GM21360 (cell line): ENCODE data around the gene SLC25A36.
A peak's percentile ranks its signal among the peaks of the same experiment; 100 is the strongest.
"Not testable (repeated sequence)": the region's sequence is repeated elsewhere in the genome, so short reads cannot be mapped to it uniquely, and the experiment has no call there.

Experiments used
- ATAC-seq: cut with Tn5 transposase; IDR thresholded peaks from one replicate; pipeline ENCODE4 v1.9.1; 2021; ENCODE audit warnings: mild to moderate bottlenecking, moderate library complexity; ENCODE audit not compliant: unreplicated experiment

The SLC25A36 gene

GRCh38 chr3:140931016-140931454, 10.6 kb upstream of the SLC25A36 start:
- ATAC-seq: no peak

DNA sequence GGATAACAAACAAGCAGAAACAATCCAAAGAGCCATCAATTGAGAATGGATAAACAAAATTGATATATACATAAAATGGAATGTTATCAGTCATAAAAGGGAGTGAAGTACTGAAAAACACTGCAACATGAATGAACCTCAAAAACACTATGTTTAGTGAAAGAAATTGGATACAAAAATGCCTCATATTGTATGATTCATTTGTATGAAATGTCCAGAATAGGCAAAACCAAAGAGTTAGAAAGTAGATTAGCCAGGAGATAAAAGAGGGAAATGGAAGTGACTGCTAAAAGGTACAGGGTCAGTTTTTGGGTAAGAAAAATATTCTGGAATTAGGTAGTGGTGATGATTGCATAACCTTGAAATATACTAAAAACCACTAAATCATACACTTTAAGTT, 9.8 kb upstream of the SLC25A36 start:
- ATAC-seq: no peak

- ATAC-seq: no peak
These were observed 8.5 kb upstream of the SLC25A36 start for GRCh38 chr3:140933109-140933508.

- ATAC-seq: no peak
These were observed 8.1 kb upstream of the SLC25A36 start for GRCh38 chr3:140933552-140933951.

GRCh38 chr3:140939305-140939704, 2.3 kb upstream of the SLC25A36 start:
- ATAC-seq: not testable (repeated sequence)

DNA sequence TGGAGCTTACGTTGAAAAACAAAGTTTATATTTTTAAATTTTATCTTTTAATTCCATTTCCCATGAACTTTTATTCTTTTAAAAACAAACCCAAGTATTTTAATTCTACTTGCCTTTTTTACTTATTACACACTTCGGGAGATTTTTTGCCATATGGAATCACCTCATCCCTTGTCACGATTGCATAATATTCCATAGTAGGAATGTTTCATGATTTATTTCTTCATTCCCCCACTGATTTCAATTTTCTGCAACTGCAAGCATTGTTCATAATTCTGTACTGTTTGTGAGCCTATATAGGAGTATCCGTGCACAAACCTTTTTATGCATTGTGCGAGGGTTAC, 574 bp upstream of the SLC25A36 start:
- no peak for ATAC-seq

DNA sequence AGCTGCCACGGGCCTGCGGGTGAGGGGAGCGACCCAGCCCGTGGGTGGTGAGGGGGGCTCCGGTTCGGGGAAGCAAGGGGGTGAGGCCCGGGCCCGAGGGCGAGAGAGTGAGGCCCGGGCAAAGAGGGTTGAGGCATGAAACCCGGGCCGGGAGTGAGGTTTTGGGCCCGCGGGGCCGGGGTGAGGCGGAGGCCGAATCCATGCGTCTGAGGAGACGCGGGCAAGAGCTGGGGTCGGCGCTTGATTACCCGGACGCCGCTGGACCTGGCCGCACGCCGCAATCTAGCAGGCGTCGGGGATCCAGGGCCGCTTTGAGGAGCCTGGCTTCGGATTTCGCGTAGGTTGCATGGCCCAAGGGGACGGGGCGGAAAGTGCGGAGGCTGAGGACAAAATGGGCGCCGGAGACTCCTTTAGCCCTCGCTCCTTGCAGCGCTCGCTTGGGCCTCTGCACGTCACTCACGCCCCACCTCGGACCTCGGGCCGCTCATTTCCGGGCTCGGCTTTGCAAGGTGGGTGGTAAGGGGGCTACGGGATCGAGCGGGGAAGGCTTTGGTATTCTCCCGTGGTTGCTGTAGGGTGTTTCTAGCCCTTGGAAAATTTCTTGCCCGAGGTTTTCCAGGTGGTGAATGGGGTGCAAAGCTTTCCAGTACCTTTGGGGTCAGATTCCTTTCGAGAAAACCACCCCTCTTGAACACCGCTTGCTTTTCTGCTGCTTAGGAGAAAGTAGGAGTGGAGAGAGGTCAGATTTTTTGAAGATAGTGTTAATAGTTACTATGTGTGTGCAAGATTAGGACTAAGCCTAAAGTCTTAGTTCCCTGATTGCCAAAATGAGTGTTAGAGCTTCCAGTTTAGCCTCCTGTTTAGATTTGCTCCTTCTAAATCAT, 827 bp downstream of the SLC25A36 start:
- peak; percentile 38 for ATAC-seq

DNA sequence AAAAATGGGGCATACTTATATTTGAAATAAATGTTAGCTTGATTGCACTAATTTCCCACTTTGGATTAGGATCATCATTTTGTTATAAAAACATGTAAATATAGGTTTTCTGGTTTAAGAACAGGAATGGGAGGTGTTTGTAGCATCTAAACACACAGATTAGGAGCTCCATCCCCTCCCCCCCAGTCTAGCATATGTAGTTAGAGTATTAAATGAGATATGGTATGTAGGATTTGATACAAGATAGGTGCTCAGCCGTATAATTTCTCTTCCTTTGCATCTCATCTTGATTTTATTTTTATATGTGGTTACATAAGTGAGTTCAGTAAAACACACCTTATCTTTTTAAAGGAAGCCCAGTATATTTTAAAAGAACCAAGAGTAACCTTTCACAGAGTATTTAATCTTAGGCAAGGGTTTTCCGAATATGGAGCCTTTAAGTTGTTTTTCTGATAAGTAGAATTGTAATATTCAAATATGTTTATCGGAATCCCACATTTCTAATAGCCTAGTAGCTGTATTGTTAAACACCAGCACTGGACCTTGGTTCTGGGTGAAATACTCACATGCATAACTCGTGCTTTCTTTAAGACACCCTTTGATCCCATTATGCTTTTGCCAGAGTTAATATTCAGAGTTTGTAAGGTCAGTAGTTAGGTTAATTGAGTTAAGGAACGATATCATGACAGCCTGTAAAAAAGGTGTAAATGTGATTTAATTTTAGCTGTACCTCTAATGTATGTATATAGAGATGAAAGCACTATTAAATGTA, 2.3 kb downstream of the SLC25A36 start:
- ATAC-seq: no peak

DNA sequence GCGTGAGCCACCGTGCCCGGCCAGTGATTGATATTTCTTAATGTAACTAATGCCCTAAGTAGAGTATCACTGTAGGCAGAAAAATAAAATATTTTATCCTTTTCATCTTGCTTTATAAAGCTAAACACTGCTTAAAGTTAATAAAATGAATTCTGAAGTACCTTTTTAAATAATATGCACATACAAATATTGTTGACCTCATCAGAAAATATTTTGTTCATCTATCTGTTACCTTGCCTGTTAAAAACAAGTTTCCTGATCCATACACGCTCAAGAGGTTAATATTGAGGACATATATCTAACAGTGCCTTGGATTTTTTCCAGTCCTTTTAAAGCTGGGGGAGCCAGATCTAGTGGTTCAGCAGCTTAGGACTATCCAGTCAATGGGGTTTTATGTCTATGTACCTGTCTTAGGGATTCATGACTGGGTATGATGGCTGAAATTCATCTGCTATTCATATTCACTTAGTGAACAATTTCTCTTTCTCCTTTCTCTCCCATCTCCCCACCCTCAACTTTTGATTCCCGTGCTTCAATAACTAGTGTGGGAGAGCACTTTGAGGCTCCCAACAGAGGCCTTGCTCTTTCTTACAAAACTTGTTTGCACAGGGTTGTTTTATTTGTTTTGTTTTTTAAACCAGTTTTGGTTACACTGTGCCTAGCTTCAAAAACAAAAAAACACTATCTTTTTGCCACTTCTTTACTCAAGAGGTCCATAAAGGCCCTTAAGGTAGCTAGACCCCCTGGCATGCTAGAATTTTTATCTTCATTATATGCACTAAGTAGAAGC, 7.0 kb downstream of the SLC25A36 start:
- ATAC-seq: no peak

DNA sequence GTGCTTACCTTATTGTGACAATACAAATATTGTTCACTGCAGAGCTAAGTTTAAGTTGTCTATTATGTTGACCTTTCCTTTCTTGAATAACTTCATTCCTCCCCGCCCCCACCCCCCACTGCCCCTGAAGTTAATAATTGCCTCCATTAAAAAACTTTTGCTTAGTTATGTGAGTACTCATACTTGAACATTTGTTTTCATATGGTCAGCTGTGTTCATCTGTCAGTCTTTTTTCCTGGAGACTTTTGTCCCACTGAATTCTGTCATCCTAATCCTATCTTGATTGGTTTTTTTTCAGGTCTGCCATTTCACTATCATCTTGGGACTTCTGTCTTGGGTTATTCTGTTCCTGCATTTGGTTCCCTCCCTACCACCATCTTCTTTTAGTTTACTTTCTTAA, 8.5 kb downstream of the SLC25A36 start:
- no peak for ATAC-seq

DNA sequence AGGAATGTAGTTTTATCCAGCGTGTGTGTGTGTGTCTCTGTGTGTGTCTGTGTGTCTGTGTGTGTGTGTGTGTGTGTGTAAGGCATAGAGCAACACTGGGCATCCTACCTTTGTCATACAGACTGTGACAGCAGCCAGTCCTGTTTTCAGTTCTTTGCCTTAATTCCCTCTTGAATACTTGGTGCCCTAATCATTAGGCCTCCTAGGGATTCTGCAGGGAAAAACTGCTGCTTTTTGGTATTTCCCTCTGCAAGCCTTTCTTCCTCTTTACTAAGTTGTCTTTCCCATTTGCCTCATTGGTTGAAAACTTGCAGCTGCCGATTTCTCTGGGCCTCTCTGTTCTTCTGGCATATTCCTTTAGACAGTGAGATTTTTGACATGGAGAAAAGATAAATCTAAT, 9.2 kb downstream of the SLC25A36 start:
- ATAC-seq: no peak

- ATAC-seq: not testable (repeated sequence)
These were observed 10.1 kb downstream of the SLC25A36 start for GRCh38 chr3:140951750-140952149.

GRCh38 chr3:140953028-140953960, 11.7 kb downstream of the SLC25A36 start:
- ATAC-seq: no peak

DNA sequence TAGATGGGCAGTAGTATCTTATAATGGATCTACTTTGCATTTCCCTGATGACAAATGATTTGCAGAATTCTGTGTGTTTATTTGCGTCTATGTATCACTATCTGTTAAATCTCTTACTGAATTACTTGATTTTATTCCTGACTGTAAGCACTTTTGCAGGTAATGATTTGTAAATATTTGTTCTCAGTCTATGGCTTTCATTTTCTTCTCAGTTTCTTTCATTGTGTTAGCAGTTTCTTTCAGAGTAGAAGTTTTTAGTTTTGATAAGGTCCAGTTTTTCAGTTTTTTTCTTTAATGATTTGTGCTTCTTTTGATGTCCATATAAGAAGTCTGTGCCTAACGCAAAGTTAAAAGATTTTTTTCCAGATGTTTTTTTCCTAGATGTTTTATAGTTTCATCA, 12.9 kb downstream of the SLC25A36 start:
- ATAC-seq: no peak

GRCh38 chr3:140955645-140956044, 14.0 kb downstream of the SLC25A36 start:
- no peak for ATAC-seq

GRCh38 chr3:140956058-140956835, 14.6 kb downstream of the SLC25A36 start:
- no peak for ATAC-seq

DNA sequence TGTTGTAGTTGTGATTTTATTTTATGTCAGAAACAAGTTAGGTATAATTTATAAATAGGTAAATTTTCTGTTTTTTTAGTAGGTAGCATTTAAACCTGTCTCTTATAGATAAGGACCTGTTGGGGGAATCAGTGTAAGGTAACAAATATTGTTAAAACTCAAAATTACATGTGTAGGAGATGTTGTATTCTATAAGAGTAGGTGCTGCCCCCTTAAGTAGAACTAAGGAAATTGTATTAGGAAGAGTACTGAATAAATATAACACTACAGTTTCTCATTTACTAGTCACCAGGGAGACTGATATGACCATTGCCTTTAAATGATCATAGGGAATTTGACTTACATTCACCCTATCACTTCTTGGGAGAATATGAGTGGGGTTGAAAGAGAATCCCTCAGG, 31.2 kb downstream of the SLC25A36 start:
- ATAC-seq: no peak

DNA sequence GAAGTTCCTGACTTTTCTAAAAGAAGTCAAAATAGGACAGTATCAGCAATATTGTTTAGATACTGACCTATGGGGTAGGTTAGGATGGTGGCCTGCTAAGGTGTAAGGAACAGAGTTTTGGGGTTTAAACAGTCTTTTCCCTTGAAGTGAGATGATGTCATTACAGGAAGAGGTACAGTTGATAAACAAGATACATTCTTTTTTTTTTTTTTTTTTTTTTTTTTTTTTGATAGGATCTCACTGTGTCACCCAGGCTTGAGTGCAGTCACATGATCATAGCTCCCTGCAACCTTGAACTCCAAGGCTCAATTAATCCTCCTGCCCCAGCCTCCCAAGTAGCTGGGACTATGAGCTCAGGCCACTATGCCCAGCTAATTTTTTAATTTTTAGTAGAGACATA, 33.3 kb downstream of the SLC25A36 start:
- no peak for ATAC-seq

DNA sequence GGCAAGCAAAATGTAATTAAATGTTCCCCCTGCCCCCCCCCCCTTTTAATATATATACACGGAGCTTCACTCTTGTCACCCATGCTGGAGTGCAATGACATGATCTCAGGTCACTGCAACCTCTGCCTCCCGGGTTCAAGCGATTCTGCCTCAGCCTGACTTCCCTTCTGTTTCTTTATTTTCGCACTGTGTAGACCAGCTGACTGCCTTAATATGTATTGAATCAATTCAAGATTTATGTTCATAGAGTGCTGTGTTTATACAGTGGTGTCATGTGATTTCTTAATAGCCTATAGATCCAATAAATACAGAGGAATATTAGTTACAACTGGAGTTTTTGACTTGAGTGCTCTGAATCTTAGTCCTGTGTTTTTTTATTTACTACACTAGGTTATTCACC, 39.0 kb downstream of the SLC25A36 start:
- no peak for ATAC-seq
